ENCODE results near the gene EMC8.

DNA sequence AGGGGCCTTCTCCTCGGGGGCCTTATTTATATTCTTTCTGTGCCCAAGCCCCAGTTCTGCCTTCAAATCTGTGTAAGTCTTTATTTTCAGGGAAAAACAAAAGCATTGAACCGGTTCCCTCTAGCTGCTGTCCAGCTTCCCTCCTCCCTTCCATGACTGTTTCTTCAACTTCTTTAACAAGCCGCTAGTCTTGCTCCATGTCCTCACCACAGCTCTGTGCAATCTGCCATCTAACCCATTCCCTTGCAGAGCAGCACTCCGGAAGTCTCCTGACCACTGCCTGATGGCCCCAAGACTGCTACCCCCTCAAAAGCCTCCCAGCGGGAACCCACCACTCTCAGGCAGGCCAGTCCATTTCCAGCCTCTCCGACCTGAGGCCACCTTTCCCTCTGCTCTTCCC is 16.9 kb downstream of the EMC8 start:
- TF ChIP-seq, protein P1, sequence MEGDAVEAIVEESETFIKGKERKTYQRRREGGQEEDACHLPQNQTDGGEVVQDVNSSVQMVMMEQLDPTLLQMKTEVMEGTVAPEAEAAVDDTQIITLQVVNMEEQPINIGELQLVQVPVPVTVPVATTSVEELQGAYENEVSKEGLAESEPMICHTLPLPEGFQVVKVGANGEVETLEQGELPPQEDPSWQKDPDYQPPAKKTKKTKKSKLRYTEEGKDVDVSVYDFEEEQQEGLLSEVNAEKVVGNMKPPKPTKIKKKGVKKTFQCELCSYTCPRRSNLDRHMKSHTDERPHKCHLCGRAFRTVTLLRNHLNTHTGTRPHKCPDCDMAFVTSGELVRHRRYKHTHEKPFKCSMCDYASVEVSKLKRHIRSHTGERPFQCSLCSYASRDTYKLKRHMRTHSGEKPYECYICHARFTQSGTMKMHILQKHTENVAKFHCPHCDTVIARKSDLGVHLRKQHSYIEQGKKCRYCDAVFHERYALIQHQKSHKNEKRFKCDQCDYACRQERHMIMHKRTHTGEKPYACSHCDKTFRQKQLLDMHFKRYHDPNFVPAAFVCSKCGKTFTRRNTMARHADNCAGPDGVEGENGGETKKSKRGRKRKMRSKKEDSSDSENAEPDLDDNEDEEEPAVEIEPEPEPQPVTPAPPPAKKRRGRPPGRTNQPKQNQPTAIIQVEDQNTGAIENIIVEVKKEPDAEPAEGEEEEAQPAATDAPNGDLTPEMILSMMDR (conservative IDR thresholded peaks at IDR 0.05): no peak
- no peak for TF ChIP-seq ZFX (IDR thresholded peaks at IDR 0.05)
